Stimulated activated CD8-positive, alpha-beta memory T cell treated with anti-CD3 and anti-CD28 coated beads, Interleukin-12 subunit alpha, Interleukin-12 subunit beta, amount 100 ng/mL, for 24 hours (primary cell): ENCODE data around the gene IRS2.

Experiments
- DNase-seq: peaks from one replicate; pipeline ENCODE4 v3.0.0-alpha.2; 2020; ENCODE audit errors: extremely low read depth

IRS2 gene

DNA sequence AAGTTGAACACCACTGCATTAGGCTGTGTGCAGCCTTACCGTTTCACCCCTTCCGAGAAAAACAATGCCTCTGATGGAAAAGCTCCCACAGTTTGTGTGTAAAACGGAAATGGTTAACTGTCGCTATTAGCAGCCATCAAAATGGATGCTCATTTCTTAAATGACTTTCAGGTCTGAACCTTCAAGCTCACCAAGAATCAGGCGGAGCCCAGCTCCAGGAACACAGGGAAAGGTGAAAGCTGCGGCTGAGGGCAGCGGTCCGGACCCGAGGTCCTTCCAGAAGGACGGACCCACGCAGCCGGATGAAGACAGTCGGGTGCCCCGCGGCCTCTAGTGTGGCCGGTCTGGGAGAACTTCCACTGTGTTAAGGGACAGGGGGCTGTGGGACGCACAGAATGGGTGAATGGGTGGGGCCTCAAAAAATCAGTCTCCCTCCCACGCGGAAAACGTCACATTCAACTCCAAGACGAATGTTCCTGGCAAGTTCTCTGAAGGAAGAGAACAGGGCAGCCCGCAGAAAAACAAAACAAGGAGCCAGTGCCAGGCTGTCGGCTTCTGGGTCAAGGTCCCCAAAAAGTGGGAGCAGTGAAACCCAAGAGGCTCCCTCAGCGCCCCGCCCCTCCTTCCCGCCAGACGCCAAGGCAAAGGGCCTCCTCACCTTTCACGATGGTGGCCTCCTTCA, 4.9 kb downstream of the IRS2 start:
- no peak for DNase-seq

DNA sequence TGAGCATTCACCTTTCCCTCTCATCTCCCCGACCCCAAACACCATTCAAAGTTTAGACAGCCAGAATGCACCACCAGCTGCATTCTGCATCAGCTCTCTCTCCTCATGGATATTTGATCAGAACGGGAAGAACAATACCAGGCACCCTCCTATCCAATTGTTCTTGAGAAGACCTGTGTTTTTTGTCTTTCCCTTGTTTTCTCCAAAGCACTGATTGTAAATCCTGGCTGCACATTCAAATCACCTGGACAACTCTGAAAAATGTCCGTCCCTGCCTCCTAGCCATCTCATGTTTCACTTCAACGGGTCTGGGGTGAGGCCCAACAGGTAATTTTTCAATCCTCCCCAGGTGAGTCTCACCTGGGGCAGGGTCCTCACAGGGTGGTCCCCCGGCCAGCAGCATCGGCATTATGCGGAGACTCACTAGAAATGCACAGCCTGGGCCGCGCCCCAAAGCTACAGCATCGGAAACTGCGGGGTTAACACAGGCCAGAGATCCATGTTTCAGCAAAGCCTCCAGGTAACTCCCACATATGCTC, 5.5 kb downstream of the IRS2 start:
- DNase-seq = no peak

DNA sequence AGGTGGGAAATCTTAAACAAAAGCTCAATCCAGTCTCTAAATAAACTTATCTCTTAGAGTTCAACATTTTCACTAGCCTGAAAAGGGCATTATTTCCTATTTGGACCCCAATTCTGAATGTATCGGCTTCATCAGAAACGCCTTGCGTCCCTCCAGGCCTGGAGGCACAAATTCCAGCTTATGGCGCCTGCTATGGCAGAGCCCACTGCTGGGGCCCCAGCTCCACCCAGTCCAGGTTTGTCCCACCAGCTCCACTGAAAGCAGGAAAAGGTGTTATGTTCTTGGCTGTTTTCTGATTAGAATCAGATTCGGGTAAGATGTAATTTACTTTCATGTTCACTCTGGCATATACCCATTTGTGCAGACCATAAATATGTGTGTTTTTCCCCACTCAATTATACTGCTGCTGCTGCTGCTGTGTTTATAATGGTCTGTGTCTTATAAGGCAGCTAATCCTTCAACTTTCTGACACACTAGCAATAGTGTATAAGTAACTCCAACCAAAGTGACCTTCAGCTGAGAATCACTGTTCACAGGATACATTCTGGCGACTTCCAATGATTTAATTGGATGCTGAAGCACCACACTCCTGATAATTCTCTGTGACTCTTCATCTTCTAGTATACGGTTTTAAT, 6.4 kb downstream of the IRS2 start:
- no peak for DNase-seq

DNA sequence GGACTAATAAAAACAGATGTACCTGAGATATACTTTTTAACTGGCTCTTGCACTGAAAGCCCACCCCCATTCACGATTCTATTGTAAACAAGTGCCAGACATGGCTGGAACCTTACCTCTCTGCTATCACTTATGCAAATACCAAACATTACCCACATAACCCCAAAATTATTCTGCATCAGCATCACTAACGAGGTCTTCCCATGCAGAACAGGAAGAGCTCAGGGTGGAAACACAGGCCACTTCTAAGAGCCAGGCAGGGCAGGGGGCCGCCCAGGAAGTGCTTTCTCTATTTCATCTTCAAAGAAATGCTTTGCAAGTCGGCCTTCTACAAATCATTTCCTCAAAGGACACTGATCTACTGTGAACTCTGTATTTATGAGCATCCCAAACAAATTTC, 7.3 kb downstream of the IRS2 start:
- DNase-seq = no peak

DNA sequence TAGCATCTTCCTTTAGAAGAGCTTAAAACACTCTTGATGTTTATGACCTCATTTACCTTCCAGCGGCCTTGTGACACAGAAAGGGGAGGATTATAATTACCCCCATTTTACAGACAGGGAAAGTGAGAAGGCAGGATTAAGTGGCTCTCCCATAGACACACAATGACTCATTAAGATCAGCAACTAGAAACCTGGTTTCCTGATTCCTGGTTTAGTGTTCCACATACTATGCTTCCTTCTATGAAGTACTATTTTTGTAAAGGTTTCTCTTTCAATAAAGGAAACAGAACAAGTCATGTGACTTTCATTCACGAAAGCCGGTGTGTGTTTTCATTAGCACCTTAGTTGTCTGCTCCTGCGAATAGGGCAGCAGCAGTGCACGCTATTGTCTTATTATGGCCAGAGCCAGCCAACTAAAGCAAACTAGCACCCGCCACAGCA, 8.3 kb downstream of the IRS2 start:
- no peak for DNase-seq

DNA sequence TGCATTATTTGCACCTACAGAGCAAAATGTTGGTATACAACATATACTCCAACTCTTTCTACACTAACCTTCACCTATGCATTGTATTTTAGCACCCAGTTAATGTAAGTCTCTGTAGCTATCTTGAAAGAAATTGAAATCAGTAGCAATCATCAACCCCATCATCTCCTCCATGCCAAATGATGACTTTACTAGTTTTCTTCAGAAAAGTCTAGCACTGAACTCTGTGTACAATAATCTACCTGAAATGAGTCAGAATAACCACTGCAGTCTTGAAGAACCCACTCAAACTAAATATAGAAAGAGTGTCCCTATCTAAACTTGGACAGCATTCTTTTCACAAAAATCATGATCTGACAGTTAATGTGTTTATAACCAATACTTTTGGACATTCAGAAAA, 9.8 kb downstream of the IRS2 start:
- no peak for DNase-seq

DNA sequence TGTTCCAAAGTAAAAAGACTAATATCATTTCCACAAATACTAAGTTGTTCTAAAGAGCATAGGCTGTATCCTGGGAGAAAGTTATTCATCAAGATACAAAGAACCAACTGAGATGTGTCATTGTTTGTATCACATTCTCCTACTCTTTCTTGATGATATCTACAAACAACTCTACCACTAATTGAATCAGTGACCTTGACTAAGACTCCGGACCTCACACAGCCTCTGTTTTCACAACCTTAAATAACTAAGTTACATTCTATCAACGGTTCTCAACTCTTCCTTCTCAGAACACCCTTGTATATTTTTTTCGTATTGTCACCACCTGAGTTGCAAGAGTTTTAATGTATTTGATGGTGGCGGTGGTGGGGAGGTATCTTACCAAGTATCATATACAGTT, 12.6 kb downstream of the IRS2 start:
- DNase-seq = no peak

DNA sequence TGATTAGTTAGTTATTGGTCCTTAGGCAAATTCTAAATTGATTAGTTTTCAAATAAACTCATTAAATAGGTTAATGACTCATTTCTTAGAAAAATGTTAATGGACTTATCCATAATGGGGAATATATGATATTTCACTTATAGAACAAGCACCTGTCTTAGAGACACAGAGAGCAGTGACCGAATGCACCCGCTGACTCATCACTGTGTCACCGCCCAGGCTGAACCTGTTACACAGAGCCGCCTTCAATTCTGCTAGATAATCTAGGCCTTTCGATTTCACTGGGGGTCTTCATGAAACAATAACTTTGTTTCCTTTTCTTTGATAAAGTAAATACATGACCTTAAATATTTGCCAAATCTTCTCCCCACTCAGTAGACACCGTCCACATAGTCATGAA, 13.1 kb downstream of the IRS2 start:
- DNase-seq = no peak

DNA sequence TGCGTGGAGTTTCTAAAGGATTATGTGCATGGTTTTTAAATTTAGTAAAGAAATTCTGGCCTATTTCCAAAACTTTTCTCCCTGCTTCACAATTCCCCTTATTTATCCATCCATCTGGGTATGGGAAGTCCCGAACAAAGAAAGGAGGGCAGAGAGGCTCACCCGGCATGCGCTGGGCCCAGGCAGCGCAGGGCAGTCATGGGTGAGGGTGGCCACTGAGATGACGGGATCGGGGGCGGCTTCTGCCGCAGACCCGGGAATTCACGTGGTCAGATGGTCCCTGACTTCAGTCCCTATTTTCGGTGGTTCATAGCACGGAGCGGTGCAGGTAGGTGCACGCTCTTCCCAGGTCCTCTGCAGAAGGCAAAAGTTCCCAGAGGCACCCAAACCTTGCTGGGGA, 14.5 kb downstream of the IRS2 start:
- no peak for DNase-seq

DNA sequence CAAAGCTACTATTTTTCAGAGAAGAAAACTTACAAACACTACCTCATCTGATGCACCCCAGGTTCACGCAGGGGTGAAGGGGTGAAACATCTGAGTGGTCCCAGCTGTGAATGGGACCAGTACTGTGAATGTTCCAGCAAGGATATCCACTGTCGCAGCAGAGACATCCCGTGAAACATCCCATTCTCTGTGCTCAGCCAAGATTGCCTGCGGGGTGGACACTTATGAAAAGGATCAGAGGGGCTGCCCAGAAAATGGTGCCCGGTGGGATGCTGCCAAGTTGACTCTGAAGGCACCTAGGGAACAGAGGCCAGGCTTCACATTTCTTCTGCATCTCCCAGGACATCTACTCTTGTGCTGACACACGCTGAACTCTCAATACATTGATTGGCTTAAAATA, 15.9 kb downstream of the IRS2 start:
- no peak for DNase-seq

DNA sequence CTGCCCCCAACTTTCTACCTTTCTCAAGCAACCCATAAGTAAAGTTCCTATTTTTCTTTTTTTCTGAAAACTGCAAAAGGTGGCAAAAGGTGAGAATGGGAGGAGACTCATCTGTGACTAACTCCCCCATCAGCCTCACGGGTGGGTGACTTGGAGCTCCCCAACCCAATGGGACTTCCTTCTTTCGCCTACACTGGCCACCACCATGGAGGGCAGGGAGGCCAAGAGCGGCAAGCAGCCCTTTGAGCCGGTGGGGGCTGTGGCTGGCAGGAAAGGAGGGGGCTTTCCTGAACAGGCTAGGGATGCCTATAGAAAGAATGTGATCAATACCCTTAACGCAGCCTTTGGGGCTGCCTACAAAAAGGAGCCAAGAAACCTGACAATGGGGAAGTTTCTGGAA, 16.5 kb downstream of the IRS2 start:
- no peak for DNase-seq

DNA sequence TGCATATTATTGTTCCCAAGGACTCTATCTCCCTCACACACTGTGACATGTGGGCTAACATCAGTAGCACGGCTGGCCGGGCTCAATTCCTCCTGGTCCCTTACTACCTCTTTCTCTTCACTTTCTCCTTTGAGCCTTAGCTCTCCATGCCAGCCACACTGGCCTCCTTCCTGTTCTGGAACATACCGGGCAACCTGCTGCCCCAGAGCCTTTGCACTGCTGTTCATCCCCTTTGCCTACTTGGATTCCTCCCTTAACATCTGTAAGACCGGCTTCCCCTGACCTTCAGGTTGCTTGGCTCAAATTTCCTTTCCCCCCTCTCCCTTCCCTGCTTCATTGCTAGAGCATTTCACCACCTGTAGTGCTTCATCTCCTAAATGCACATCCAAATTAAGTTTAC, 17.1 kb downstream of the IRS2 start:
- no peak for DNase-seq

DNA sequence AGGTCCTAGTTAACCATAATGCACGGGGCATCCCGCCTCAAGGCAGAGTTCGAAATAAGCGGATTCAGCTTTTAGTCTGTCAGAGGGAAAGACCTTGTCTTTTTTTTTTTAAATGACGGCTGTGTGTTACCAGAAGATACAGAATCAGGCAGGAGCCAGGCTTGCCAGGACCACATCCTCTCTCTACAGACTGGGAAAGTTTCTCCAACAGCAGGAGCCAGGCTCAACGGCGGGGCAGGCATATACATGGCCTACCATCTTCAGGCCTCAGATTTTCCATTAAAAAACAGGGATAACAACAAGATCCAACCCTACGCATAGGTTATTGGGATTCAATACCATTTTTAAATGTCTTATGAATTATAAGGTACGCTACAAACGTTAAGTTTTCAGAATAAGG, 17.8 kb downstream of the IRS2 start:
- no peak for DNase-seq

DNA sequence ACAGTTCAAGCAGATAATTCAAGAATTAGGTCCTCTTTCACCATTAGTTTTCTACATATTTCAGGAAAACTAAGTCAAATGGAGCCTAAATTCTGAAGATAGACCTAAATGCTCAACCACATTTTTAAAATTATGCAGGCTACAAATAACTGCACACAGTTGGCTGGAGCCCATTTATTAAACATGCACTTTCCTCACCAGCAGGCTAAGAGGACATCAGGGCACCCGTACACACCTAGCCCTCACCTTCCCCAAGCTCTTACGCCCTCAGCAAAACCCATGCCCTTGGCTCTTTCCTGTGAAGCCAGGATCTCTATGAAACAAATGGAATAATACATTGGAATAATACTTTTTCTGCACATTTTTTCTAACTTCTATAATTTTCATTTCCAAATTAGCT, 18.2 kb downstream of the IRS2 start:
- no peak for DNase-seq

DNA sequence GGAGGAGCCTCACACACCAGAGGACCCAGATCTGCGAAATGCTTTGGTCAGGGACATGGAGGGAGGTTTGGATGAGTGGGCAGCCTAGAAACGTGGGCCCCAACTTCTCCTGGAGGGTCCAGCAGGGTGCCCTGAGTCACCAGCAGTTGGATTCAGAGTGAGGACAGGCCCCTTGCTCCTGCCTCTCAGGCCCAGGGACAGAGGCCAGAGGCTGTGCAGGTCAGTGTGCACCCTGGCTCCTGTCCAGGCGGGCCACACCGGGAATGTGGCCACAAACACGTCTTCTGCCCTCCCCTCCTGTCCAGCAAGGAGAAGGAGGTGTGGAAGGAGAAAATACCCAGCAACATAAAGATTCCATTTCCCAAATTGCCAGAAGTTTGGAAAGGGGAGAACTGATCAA, 19.4 kb downstream of the IRS2 start:
- DNase-seq = no peak

DNA sequence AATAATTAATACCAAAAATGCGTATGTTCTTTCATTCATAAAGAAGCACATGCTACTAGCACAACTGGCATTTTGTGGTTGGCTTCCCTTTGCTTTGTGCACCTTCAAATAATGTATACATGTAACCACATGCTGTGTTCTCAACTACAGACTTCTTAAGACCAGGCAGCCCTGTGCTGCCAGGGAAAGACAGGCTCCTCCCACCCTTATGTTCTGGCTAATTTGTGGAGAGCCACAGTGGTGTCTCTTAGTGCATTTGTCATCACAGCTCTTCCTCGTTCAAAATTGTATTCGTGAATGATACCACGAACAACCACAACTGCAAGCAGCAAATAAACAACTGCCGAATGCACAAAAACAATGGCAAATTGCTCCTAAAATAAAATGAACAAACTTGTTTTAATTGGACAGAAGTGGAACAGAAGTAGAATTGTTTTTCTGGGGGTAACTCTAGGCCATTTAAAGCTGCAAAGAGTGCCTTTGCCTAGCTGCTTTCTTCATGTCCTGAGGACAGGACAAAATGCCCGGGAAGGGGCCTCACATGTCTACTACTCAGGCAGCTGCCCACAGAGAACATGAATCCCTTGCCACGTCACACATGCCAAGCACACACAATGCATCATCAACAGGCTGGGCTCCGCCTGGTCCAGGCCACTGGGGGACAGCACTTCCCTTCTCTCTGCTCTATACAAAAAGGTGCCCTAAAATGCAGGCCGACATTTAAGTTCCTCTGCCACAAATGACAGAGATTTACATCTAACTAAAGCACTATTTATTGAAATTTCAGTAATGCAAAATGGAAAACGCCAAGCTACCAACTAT, 21.7 kb downstream of the IRS2 start:
- DNase-seq = no peak

DNA sequence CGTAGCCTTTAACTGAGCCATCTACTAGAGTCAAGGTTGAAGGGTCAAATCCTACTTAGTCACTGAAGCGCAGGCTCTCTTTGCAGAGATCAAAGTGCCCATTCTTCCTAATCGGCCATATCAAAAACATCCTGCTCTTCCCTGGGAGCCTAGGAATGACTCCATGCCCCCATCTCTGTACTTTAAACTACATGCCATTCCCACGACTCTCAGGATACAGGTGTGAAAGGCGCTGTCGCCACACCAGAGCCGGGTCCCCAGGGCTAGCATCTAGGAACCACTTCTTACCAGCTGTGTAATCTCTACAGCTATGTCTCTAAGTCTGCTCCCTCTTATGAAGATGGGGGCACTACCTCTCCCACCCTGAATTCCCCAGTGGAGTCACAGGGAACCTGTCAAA, 22.3 kb downstream of the IRS2 start:
- no peak for DNase-seq

DNA sequence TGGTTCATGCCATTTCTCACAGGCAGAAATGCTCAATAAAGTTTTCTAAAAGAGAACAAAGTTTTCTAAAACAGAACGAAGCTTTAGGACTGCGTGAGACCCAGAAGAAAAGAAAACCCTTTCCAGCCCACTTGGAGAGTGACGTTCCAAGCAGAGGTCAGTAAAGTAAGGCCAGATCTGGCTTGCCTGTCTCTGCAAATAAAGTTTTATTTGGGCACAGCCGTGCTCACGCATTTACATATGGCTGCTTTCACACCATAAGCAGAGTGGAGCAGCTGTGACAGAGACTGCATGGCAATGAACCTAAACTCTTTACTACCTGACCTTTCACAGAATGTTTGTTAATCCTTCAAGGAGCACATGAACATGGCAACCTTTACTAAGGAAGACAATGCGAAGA, 23.6 kb downstream of the IRS2 start:
- DNase-seq = no peak

DNA sequence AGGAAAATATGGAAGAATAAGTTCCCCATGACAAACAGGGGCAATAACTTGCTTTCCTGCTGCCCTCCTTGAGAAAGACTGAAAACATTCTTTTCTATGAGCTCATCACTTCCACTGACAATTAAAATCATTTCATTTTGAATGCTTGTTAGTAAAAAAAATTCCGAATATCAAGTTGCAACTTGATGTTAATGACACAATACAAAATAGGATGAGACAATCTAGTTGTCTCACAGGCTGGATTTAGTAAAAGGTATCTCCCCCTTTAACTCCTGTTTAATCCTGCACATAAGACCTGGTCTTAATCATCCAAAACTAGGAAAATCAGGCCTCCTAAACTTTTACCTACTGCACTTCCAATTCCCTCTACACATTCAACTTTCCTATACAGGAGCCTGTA, 24.7 kb downstream of the IRS2 start:
- no peak for DNase-seq

DNA sequence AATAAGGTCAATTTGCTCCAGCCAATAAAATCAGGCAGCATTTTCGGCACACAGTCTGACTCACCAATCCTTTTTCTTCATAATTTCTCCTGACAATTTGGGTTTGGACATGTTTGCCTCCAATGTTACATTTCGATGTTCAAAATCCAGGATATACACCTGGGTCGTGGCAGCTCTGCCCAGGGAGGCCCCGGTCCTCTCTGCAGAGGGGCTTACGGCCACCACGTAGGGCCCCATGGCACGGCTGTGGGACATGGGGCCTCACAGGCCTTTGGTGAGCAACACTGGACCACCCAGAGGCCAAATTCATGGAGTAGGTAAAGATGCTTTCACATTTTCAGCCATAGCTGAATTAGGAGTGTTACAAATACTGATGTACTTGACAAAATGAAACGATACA, 25.4 kb downstream of the IRS2 start:
- no peak for DNase-seq

DNA sequence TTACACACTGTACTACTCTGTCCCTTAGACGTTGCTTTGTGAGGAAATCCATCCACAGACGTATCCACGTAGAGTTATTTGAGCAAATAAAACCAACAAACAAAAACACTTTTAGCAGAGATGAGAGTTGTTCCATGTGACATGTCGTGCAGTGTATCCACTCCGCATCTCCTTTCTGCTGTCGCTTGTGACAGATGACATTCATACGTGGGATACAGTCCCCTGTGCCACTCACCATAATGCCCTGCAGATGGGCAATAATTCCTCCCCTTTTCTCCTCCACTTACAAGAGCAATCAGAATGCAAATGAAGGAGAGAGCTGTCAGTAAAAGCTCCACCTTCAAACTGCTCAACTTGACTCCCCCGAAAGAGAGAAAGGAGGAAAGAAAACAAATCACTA, 26.0 kb downstream of the IRS2 start:
- DNase-seq = no peak

DNA sequence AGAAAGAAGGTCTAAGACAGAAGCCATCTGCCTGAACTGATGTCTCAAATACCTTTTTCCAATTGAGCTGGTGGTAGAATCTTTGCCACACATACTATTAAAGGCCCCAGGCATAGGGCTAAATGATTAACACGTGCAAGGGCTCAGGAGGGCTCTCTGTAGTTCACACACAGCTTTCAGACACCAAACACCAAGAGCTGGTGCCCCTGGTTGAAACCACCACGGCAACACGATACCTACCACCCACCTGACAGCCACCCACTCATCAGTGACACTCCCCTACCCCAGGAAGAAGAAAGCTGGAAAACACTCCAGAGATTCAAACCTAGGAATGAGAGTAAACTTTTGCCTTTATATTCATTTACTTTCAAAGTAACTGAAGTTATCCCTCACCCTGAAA, 26.8 kb downstream of the IRS2 start:
- no peak for DNase-seq

DNA sequence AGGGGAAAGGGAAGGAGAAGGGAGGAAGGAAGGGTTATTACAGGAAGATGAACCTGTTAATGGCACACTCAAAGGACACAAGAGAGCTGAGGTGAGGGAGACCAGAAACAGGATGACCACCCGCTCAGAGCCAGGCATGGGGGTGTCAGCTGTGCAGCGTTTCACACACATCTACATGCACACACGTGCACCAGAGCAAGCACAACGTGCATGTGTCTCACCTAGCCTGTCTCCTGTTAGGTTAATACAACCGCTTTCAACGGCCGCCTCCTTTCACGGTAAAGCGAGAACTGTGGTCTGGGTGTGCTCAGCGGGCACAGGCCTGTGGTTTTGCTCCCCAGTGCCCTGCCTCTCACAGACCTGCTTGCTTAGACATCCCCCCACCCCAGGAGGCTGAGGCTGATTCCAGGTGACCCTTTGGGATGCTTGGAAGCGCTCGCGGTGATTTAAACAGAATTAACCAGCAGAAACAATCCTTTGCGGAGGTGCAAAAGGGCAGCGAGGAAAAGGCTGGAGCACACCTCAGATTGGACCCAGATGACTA, 27.4 kb downstream of the IRS2 start:
- no peak for DNase-seq
